Mesodermal cell (in vitro differentiated cells): ENCODE results near the gene PCYT2. TPM values are rescaled to one million over a fixed set of nuclear protein-coding genes. Genes with fewer than 3 reads are reported as not detected.

Experiments
- H3K27ac ChIP-seq: 2 replicates; pipeline ENCODE4 v1.7.0; 2013; ENCODE audit warnings: mild to moderate bottlenecking, low read depth, low read length, moderate library complexity; ENCODE audit not compliant: severe bottlenecking
- H3K36me3 ChIP-seq: 2 replicates; pipeline ENCODE4 v1.7.1; 2013; ENCODE audit warnings: mild to moderate bottlenecking, low read length, moderate library complexity; ENCODE audit not compliant: control insufficient read depth, insufficient read depth
- H3K4me1 ChIP-seq: one replicate; pipeline ENCODE4 v1.7.1; 2013; ENCODE audit warnings: mild to moderate bottlenecking, low read length; ENCODE audit not compliant: insufficient read depth, control insufficient read depth, poor library complexity, severe bottlenecking
- H3K4me3 ChIP-seq: 2 replicates; pipeline ENCODE4 v1.7.0; 2013; ENCODE audit warnings: low read length, control low read depth, mild to moderate bottlenecking; ENCODE audit not compliant: insufficient read depth, poor library complexity, severe bottlenecking; ENCODE audit errors: extremely low read depth
- H3K9me3 ChIP-seq: 2 replicates; pipeline ENCODE4 v1.7.1; 2013; ENCODE audit warnings: mild to moderate bottlenecking, low read length, moderate library complexity; ENCODE audit not compliant: control insufficient read depth
- WGBS, 2 experiments: methylation state at CpG; one replicate each; pipeline ENCODE4 v1.1.5; 2013; ENCODE audit warnings: missing lambda C conversion rate in 2 of 2; ENCODE audit not compliant: insufficient coverage in 2 of 2; 5-methylcytosine and 5-hydroxymethylcytosine counted together
- polyA plus RNA-seq, 2 experiments: library from polyadenylated mRNA; stranded (reverse); fragments of 50-300 nt; gene quantifications; one replicate each; pipeline ENCODE4 v1.2.3, GENCODE V29; 2013

Gene PCYT2
- polyA plus RNA-seq (2013, experiment 1 of 2): 41.1 TPM
- polyA plus RNA-seq (2013, experiment 2 of 2): 36.6 TPM

GRCh38 chr17:81911277-81911961 is at the start of gene PCYT2:
Gene PCYT2, minus strand, starts transcription at chr17:81911399. Its CDS starts 44 bp downstream, at chr17:81911355.
- Histone ChIP-seq H3K9me3 (no peaks in the 10 kb centered on the region), H3K4me1 (peaks cover 3% of the 10 kb centered on the region), H3K4me3 (peak within 1 kb of the TSS; percentile 65), H3K27ac (no peak within 1 kb of the TSS), H3K36me3 (peaks cover 80% of the 10 kb centered on the region)
- WGBS, 2 experiments: 16 to 17% methylated on average over 42 of the region's 84 CpGs

GRCh38 chr17:81960130-81960958 is 49.1 kb upstream of the PCYT2 start:
- peaks cover 9% of the 10 kb centered on the region for H3K4me1 ChIP-seq
- no peaks in the 10 kb centered on the region for H3K36me3 ChIP-seq
- peak overlapping the region; percentile 51 for H3K4me3 ChIP-seq
- H3K27ac ChIP-seq: no peak overlapping the region
- H3K9me3 ChIP-seq: no peaks in the 10 kb centered on the region
- WGBS, 2 experiments: 3% methylated on average over 81 to 84 of the region's 98 CpGs

GRCh38 chr17:81959362-81960129 is 48.3 kb upstream of the PCYT2 start:
- 4 to 5% methylated on average over 100 to 109 of the region's 112 CpGs for WGBS, 2 experiments
- H3K36me3 ChIP-seq: no peaks in the 10 kb centered on the region
- H3K4me3 ChIP-seq: peak overlapping the region; percentile 51

GRCh38 chr17:81958633-81959342 is 47.6 kb upstream of the PCYT2 start:
- peaks cover 9% of the 10 kb centered on the region for H3K4me1 ChIP-seq
- no peak overlapping the region for H3K4me3 ChIP-seq
- 73 to 86% methylated on average over 12 to 14 of the region's 15 CpGs for WGBS, 2 experiments
- H3K9me3 ChIP-seq: no peaks in the 10 kb centered on the region
- peaks cover 3% of the 10 kb centered on the region for H3K36me3 ChIP-seq
- no peak overlapping the region for H3K27ac ChIP-seq

More at GRCh38 chr17:81959362-81960129, 48.3 kb upstream of the PCYT2 start:
- H3K4me1 ChIP-seq: peaks cover 9% of the 10 kb centered on the region
- H3K9me3 ChIP-seq: no peaks in the 10 kb centered on the region
- no peak overlapping the region for H3K27ac ChIP-seq

- Histone ChIP-seq H3K27ac (no peak overlapping the region), H3K4me1 (peaks cover 9% of the 10 kb centered on the region), H3K9me3 (no peaks in the 10 kb centered on the region), H3K4me3 (no peak overlapping the region), H3K36me3 (peaks cover 3% of the 10 kb centered on the region)
- 90 to 92% methylated on average over 8 to 10 of the region's 19 CpGs for WGBS, 2 experiments
Observed at GRCh38 chr17:81957691-81958432, 46.7 kb upstream of the PCYT2 start.

- H3K4me3 ChIP-seq: no peak overlapping the region
- peaks cover under 1% of the 10 kb centered on the region for H3K4me1 ChIP-seq
- WGBS, 2 experiments: 91 to 93% methylated on average over 44 to 45 of the region's 45 CpGs
- H3K27ac ChIP-seq: no peak overlapping the region
- peaks cover 3% of the 10 kb centered on the region for H3K36me3 ChIP-seq
- no peaks in the 10 kb centered on the region for H3K9me3 ChIP-seq
Observed at GRCh38 chr17:81956607-81957589, 45.7 kb upstream of the PCYT2 start.

GRCh38 chr17:81955756-81956544 is 44.8 kb upstream of the PCYT2 start:
- Histone ChIP-seq H3K4me1 (no peaks in the 10 kb centered on the region), H3K27ac (no peak overlapping the region), H3K36me3 (peaks cover 3% of the 10 kb centered on the region), H3K9me3 (no peaks in the 10 kb centered on the region), H3K4me3 (no peak overlapping the region)
- 90 to 91% methylated on average over 11 to 13 of the region's 13 CpGs for WGBS, 2 experiments

- no peaks in the 10 kb centered on the region for H3K4me1 ChIP-seq
- no peak overlapping the region for H3K4me3 ChIP-seq
- H3K9me3 ChIP-seq: no peaks in the 10 kb centered on the region
- H3K27ac ChIP-seq: no peak overlapping the region
- 91 to 97% methylated on average over 15 to 16 of the region's 26 CpGs for WGBS, 2 experiments
- H3K36me3 ChIP-seq: peaks cover 3% of the 10 kb centered on the region
Observed at GRCh38 chr17:81955058-81955681, 44.0 kb upstream of the PCYT2 start.
